K562 (cell line): Measurements from ENCODE around the gene EFNA2. TPM values are rescaled to one million over a fixed set of nuclear protein-coding genes. Genes with fewer than 3 reads are reported as not detected.

Source experiments
- CBFB ChIP-seq: sonication (generic); formaldehyde crosslinking; IDR thresholded peaks from 2 replicates; pipeline ENCODE4 v1.4.0; 2020; ENCODE audit warnings: mild to moderate bottlenecking, missing genetic modification reagents
- DPF2 ChIP-seq: fragments of 450-650 bp; IDR thresholded peaks from 2 replicates; pipeline ENCODE4 v1.6.1; 2016
- HDGF ChIP-seq: fragments of 450-650 bp; IDR thresholded peaks from 2 replicates; pipeline ENCODE4 v1.6.1; 2016
- MCM2 ChIP-seq: fragments of 450-650 bp; IDR thresholded peaks from 2 replicates; pipeline ENCODE4 v1.6.1; 2017; ENCODE audit warnings: low read depth, mild to moderate bottlenecking
- NR2C2 ChIP-seq, 2 experiments: fragments of 200-800 bp in 1 of 2; sonication (Bioruptor generic) in 1 of 2; sonication (generic) in 1 of 2; formaldehyde crosslinking in 1 of 2; IDR thresholded peaks; 2 replicates each; pipeline versions ENCODE4 v1.6.1 to v1.8.0; 2016 to 2022; ENCODE audit warnings: mild to moderate bottlenecking in 1 of 2, missing compliant biosample characterization in 1 of 2, missing genetic modification characterization in 1 of 2, missing genetic modification reagents in 1 of 2
- POLR2AphosphoS2 ChIP-seq: IDR thresholded peaks from 2 replicates; pipeline ENCODE4 v1.6.1; 2012; ENCODE audit warnings: low read length, improper control_type of control experiment
- POLR2B ChIP-seq: fragments of 450-650 bp; IDR thresholded peaks from 2 replicates; pipeline ENCODE4 v1.6.1; 2018; ENCODE audit warnings: low read depth; ENCODE audit not compliant: partially characterized antibody
- POLR2G ChIP-seq: fragments of 200-400 bp; formaldehyde crosslinking; IDR thresholded peaks from 2 replicates; pipeline ENCODE4 v1.6.1; 2017; ENCODE audit warnings: low read depth, mild to moderate bottlenecking, antibody characterized with exemption, low read length, moderate library complexity
- SAP30 ChIP-seq: fragments of 200-600 bp; sonication (generic); IDR thresholded peaks from 2 replicates; pipeline ENCODE4 v1.6.1; 2012; ENCODE audit warnings: borderline replicate concordance, low read depth, mild to moderate bottlenecking, moderate library complexity, low read length, control low read depth, inconsistent platforms; ENCODE audit not compliant: insufficient read depth, poor library complexity, severe bottlenecking
- SP2 ChIP-seq: IDR thresholded peaks from 2 replicates; pipeline ENCODE4 v1.6.1; 2011; ENCODE audit warnings: mild to moderate bottlenecking, low read depth, low read length, moderate library complexity; ENCODE audit not compliant: poor library complexity, severe bottlenecking; ENCODE audit errors: extremely low read depth
- SREBF1 ChIP-seq: fragments of 150-350 bp; IDR thresholded peaks from 2 replicates; pipeline ENCODE4 v1.6.1; 2014; ENCODE audit warnings: antibody characterized with exemption, low read depth, low read length, borderline replicate concordance
- TEAD1 ChIP-seq, 2 experiments: fragments of 450-650 bp in 1 of 2; sonication (generic) in 1 of 2; formaldehyde crosslinking; IDR thresholded peaks; 2 replicates each; pipeline versions ENCODE4 v1.4.0 to v1.8.0; 2020 to 2022; ENCODE audit warnings: mild to moderate bottlenecking in 2 of 2, missing genetic modification reagents in 1 of 2
- USF2 ChIP-seq: sonication (generic); formaldehyde crosslinking; IDR thresholded peaks from 2 replicates; pipeline ENCODE4 v1.5.0; 2020; ENCODE audit warnings: missing genetic modification reagents
- ZNF121 ChIP-seq: sonication (generic); formaldehyde crosslinking; conservative IDR thresholded peaks from 2 replicates; pipeline ENCODE4 v1.8.0; 2022; ENCODE audit warnings: missing genetic modification reagents
- ZNF197 ChIP-seq: fragments of 200-800 bp; sonication (Bioruptor generic); IDR thresholded peaks from 2 replicates; pipeline ENCODE4 v1.6.1; 2016; ENCODE audit warnings: low read depth, missing genetic modification characterization, missing compliant biosample characterization
- ZNF239 ChIP-seq: fragments of 250-450 bp; sonication (Bioruptor Pico); IDR thresholded peaks from 2 replicates; pipeline ENCODE4 v1.4.0; 2020; ENCODE audit warnings: mild to moderate bottlenecking
- ZNF592 ChIP-seq: fragments of 450-650 bp; IDR thresholded peaks from 2 replicates; pipeline ENCODE4 v1.6.1; 2017; ENCODE audit warnings: antibody characterized with exemption, mild to moderate bottlenecking
- ZNF695 ChIP-seq: fragments of 450-650 bp; formaldehyde crosslinking; IDR thresholded peaks from 2 replicates; pipeline ENCODE4 v1.4.0; 2020; ENCODE audit warnings: mild to moderate bottlenecking, moderate library complexity
- polyA plus RNA-seq, 8 experiments: library from polyadenylated mRNA; depleted of rRNA in 4 of 8; stranded (reverse) in 5 of 8; unstranded in 3 of 8; fragments of >200 nt; fragmentation: Nextera tagmentation in 2 of 8; fragmentation: Illumina TruSeq in 1 of 8; extraction: Ambion mirVana in 2 of 8; extraction: Trizol in 1 of 8; gene quantifications; 2 replicates each; pipeline versions ENCODE4 v1.2.1 to v1.2.3, GENCODE V29; 2011 to 2014; ENCODE audit warnings: inconsistent platforms in 1 of 8, missing spikeins in 1 of 8
- total RNA-seq, 7 experiments: library from RNA; depleted of rRNA in 6 of 7; stranded (reverse); fragments of >200 nt in 6 of 7; fragmentation: Illumina TruSeq in 2 of 7; extraction: Trizol in 2 of 7; gene quantifications; 2 replicates each; pipeline versions ENCODE4 v1.2.1 to v1.2.3, GENCODE V29; 2011 to 2021; ENCODE audit warnings: low replicate concordance in 1 of 7
- TF ChIP-seq, protein P1 (sequence below): fragments of 250-450 bp; sonication (Bioruptor Pico); IDR thresholded peaks from 2 replicates; pipeline ENCODE4 v1.8.0; 2021; ENCODE audit warnings: borderline replicate concordance, mild to moderate bottlenecking, moderate library complexity; ENCODE audit not compliant: poor library complexity, severe bottlenecking

Gene EFNA2
- total and polyA plus RNA-seq, 9 of the 15 experiments (the other 6 are each of a cell fraction or from before 2014, with no cell fraction given), result 0.11 to 0.44 (median 0.15) TPM; not detected in 6

DNA sequence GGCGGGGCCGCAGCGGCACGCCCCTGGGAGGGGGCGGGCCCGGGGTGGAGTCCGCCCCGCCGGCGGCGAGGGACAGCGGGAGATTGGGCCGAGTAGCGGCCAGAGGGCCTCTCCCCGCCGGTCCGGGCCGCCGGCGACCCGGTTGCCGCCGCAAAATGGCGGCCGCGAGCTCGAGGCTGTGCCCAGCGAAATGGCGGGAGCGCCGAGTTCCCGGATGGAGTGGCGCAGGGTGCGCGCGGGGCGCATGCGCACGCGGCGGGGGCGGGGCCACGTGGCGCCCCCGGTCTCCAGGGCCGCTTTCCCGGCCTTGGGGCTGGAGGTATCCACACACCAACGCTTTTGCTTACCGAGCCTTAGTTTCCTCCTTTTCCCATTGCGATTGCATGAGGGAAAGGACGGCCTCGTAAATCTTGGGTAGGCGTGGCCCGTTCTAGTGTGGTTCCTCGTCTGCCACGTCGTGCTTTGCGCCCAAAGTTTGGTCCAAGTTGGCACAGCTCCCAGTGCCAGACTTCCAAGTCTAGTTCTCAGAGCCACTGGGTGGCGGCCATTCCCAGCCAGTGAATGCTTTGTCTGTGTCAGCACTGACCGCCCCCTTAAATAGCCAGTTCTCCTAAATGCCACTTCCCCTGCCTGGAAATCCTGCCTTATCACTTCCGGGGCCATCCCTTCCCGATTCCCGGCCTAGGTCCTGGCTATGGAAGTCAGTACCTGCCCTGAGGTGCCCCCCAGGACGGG lies 16.0 kb upstream of the EFNA2 start (continued):
- TF ChIP-seq CBFB (no peak), SP2 (no peak), POLR2AphosphoS2 (peak; percentile 72), SAP30 (peak; percentile 48), ZNF197 (CRISPR knock-in tag) (peak; percentile 52; the same call in 1 of the 2 replicates), ZNF239 (CRISPR knock-in tag) (no peak), DPF2 (0 out of 2 replicates have a peak, but pooled peaks have one; percentile 18), ZNF121 (CRISPR knock-in tag) (no peak), USF2 (CRISPR knock-in tag) (peak; percentile 54; the same call in 1 of the 2 replicates), NR2C2 (CRISPR knock-in tag; IDR thresholded peaks at IDR 0.05) (no peak), NR2C2 (tag; IDR thresholded peaks at IDR 0.05) (peak; percentile 78), ZNF695 (CRISPR knock-in tag) (no peak), POLR2B (peak; percentile 64), POLR2G (peak; percentile 99), MCM2 (no peak), ZNF592 (peak; percentile 87), SREBF1 (0 out of 2 replicates have a peak, but pooled peaks have one; percentile 4), HDGF (0 out of 2 replicates have a peak, but pooled peaks have one; percentile 30), TEAD1 (CRISPR knock-in tag; IDR thresholded peaks at IDR 0.05) (peak in 1 of 2 experiments; percentile 68; a peak in 2 of 4 replicates)
- TF ChIP-seq, protein P1, sequence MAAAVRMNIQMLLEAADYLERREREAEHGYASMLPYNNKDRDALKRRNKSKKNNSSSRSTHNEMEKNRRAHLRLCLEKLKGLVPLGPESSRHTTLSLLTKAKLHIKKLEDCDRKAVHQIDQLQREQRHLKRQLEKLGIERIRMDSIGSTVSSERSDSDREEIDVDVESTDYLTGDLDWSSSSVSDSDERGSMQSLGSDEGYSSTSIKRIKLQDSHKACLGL (CRISPR knock-in tag), result peak; percentile 79
